ENCODE data around the gene PSAPL1.

Gene PSAPL1

DNA sequence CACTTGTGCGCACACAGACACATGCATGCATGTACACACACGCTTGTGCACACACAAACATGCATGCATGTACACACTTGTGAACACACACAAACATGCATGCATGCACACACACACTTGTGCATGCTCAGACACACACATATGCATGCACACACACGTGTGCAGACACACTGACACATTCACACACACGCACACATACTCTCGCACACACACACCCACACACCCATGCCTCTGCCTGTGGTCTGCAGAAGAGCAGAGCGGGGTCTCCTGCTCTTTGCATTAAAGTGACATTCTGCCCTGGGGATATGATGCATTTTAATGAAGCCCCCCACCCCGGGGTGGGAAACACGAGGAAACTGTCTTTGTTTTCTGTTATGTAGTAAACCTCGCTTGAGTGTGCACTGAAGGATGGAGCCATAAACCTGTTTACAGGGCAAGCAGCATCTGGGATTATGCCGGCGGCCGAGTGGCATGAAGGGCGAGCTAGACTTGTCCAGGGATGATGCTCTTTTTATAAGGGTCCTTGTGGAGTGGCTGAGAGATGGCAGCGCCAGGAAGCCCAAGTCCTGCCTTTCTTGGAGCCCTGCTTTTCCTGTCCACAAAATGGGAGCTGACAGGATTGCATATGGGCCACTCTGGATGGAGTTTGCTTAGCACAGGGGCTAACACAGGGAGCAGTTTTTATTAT lies 17.8 kb downstream of the PSAPL1 start:
- DNase-seq = peak; percentile 13

DNA sequence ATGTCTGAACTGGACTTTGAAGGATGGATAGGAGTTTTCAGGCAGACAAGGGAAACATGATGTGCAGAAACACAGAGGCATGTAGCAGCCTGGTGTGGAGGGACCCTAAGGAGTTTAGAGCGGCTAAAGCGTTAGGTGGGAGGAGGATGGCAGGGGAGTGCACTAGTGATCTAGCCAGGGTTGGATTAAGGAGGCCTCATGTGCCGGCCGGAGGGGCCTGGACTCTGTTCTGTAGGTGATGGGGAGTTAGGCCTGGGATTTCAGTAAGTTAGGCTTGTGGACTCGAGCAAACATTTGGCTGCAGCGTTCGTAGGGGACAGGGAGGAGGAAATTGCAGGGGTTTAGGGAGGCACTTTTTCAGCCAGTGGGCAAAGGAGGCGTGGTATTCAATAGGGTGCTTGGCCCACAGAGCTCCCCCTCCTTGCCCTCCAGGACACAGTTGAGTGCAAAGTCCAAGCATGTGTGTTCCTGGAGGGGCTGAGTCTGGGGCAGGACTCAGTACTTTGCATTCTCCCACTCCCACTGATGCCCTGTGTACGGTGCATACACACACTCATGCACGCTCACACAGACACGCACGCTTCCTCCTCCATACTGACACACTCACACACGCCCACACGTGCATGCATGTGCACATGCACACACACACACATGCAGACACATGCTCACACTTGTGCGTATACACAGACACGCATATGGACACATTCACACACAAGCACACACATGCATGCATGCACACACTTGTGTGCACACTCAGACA lies 18.6 kb downstream of the PSAPL1 start:
- DNase-seq = peak; percentile 10

DNA sequence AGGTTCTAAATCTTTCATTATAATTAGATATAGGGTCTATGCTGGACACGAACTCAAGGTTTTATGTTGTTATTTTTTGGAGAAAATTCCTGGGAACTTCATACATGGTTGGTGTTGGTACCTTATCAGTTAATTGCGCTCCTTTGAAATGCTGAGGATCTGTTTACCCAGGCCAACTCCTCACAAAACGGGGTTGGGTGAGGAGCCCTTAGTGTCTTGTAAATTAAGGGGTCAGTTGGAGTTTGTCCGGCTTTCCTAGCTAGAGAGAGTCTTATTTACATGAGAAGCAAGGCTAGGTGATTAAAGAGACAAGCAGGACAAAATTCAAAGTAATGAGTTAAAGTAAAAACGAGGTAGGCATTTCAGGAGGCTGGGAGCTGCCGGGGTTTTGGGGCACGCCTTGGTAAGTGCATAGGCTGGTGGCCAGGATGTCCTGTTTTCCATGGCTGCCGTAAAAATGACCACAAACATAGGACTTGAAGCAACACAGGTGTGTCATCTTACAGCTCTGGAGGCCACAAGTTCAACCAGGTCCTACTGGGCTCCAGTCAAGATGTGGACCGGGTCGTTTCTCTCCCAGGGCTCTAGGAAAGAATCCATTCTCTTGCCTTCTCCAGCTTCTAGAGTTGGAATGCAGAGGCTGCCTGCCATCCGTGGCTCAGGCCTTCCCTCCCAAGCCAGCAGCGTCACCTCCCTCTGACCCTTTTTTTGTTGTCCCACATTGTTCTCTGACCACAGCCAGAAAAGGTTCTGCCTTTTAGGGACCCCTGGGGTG lies 19.8 kb downstream of the PSAPL1 start:
- peak; percentile 8 for DNase-seq

DNA sequence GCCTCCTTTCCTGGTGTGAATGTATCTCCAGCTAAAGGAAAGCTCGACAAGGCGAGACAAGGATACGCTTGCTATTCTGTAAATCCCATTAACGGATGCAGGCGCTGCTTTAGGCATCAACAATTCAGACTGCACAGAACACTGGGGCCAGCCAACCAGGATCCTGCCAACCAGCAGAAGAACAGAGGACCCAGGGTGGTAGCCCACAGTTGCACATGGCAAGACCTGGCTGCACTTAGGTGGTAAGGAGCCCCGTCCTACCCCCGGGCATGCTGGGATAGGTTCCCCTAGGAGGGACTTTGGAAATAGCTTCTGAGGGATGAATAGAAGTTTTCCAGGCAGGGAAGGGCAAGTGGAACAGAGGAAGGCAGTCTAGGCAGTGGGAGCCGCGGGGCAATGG lies 20.7 kb downstream of the PSAPL1 start:
- peak; percentile 11 for DNase-seq

- DNase-seq = peak; percentile 11
These were observed 22.2 kb downstream of the PSAPL1 start for GRCh38 chr4:7412554-7412912.

- DNase-seq = peak; percentile 56
These were observed 22.7 kb downstream of the PSAPL1 start for GRCh38 chr4:7411896-7412553.

DNA sequence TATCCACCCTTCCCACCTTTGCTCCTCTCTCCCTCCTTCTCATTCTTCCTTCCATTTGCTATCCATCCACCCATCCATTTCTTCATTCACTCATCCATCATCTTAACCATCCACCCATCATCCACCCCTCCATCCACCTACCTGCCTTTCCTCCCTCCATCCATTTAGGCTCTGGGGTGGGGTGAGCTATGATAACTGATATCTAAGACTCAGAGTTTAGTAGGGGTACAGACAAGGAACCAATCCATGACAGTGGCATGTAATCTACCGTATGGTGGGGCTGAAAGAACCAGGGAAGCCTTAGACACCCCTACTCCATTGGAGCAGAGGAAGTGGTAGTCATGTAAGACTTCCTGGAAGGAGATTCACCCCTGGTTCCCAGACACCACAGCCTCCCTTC lies 23.2 kb downstream of the PSAPL1 start:
- DNase-seq = no peak

DNA sequence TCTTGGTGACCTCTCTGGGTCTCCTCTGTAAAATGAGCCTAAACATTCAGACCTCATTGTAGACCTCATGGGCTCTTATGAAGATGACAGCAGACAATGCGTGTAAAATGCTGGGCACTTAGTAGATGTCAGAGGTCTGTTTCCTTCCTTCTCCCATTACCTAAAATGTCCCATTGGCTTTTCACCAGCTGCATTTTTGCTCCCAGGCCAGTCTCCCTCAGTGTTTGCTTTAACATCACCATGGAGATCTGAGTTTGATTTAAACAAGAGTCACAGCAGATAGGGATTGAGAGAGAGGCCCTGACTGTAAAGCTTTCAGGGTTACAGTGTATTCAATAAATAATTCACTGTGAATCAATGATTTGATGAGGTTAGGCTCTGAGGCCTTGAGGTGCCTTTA lies 24.3 kb downstream of the PSAPL1 start:
- DNase-seq = peak; percentile 75

DNA sequence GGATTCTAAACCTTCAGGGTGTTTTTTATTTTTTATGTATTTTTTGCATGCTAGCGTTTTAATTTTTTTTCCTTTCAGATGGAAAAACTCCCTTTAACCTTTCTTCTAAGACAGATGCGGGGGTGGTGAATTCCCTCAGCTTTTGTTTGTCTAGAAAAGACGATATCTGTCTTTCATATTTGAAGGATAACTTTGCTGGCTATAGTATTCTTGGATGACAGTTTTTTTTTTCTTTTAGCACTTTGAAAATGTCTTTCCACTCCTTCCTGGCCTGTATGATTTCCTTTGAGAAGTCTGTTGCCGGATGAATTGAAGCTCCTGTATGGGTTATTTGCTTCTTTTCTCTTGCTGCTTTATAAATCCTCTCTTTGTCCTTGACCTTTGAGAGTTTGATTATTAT lies 26.6 kb downstream of the PSAPL1 start:
- no peak for DNase-seq

- no peak for DNase-seq
These were observed 31.7 kb downstream of the PSAPL1 start for GRCh38 chr4:7403001-7403400.

DNA sequence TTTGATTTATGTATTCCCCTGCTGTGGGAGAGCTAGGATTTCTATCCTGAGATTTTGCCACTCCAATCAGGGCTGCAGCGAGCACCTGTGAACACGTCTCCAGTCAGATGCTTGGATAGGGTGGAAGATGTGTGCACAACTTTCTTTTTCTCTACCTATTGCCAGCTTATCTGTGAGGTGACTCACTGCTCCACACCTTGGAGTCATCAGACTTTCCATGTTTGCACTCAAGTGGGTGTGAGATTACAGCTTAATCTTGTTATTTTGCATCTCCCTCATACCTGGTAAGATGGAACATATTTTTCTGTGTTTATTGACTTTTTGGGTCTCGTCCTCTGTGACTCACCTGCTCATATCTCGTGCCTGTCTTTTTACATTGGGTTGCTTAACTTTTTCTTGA lies 32.2 kb downstream of the PSAPL1 start:
- DNase-seq = no peak

GRCh38 chr4:7400671-7401298 lies 33.9 kb downstream of the PSAPL1 start:
- DNase-seq = no peak

DNA sequence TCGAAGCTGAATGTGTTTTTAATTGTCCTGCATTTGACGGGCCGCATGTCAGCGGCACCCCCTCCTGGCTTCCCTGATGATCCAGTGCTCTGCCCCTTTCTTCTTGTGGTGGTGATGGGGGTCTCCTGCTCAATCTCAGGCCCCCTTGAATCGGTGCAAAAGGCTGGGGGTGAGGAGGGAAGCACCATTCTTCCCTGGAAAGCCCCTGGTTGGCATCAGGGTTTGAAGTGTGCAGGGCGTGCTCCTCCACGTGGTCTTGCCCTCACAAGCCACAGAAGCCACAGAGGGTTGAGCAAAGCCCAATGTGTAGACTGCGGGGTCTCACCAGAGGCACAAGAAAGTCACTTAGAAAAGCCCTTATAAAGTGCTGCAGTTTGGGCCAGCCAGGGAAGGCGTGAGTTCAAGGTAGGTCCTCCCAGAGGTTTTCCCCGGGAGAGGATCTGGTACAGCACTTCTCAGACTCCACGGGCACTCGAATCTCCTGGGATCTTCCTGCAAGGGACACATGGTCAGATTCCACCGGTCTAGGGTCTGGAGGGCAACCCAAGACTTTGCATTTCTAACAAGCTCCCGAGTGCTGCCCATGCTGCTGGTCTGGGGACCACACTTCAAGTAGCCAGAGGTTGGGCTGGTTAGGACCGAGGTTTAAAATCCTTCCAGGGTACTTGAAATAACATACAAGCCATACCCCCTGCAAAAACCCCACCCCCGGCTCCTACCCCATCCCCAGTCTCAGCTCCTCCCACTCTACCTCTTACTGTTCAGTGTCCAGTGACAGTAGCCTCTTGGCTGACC lies 35.1 kb downstream of the PSAPL1 start:
- peak; percentile 10 for DNase-seq

GRCh38 chr4:7398788-7399439 lies 35.8 kb downstream of the PSAPL1 start:
- DNase-seq = peak; percentile 12

DNA sequence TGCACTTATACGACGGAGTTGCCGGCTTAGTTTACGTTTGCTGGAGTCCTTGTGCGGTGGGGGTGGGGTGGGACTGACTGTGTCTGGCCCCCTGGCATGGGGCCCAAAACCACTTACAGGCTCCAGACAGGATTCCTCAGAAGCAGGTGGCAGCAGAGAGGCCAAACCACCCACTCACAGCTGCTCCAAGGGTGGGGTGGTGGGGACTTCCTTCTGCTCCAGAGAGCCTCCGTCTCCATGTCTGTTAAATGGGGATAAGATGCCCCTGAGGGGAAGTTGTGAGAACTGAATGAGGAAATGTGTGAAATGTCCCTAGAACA lies 36.7 kb downstream of the PSAPL1 start:
- peak; percentile 82 for DNase-seq

DNA sequence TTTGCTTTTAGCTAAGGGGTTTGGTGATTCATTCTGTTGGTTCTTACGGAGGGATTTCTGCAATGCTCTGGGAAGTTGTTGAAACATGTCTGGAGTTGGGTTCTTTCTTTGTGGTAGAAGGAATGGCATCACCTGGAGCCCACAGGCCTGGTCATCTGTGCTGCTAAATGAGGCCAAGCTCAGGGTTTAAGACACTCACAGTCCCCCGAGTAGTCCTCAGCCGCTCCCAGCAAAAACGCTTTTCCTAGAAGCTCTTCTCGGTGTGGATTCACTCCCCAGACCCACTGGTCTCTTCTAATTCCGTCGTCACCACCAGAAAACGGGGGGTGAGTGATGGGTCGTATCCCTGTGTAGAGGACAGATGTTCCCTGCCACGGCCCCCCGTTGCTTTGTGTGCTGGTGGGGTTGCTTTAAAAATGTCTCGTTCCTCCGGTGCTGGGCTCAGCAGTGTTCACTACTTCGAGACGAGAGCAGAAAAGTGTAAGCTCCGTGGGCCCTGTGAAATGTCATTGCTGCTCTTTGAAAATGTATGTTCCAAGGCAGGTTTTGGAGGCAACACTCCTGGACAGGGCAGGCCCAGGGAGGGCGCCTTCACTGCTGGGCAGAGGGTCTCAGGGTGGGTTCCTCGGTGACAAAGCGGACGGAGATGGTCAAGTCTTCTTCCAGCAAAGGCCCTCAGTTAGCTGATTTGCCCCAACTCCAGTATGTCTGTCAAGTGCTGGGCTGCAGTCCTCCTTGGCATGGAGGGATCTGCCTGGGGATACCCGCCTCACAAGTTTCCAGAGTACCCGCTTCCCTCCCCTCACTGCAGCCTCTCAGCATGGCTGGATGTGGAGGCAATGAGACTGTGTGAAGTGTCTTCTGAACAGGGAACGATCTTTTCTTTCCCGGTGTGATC lies 37.3 kb downstream of the PSAPL1 start:
- DNase-seq = peak; percentile 9

GRCh38 chr4:7396186-7396910 lies 38.4 kb downstream of the PSAPL1 start:
- no peak for DNase-seq

DNA sequence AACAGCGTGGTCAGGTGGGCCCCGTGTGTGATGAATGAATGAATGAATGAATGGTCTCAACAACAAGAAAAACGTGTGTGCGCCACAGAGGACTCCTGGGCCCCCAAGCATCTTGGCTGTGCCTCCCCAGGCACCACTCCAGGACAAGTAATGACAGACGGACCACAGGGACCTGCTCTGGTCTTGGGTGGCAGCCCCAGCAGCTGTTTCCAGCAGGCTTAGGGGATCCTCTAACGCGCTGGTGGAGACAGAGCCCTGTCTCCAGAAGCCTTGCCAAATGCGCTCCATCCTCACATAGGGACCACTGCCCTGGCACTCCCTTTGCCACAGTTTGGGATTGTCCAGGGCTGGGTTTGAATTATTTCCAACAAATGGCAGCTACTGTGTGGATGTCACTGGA lies 39.1 kb downstream of the PSAPL1 start:
- peak; percentile 35 for DNase-seq

- DNase-seq = peak; percentile 9
These were observed 39.9 kb downstream of the PSAPL1 start for GRCh38 chr4:7394681-7395451.

Data from right hindlimb (tissue), 1 donor.